GM19240 (cell line): Measurements from ENCODE around the gene ASB13.
"Not testable (repeated sequence)": the region's sequence is repeated elsewhere in the genome, so short reads cannot be mapped to it uniquely, and the experiment has no call there.

Experiments used
- DNase-seq: peaks from one replicate; pipeline ENCODE4 v3.0.0; 2011; ENCODE audit warnings: low spot score; ENCODE audit not compliant: insufficient read length

Gene ASB13

DNA sequence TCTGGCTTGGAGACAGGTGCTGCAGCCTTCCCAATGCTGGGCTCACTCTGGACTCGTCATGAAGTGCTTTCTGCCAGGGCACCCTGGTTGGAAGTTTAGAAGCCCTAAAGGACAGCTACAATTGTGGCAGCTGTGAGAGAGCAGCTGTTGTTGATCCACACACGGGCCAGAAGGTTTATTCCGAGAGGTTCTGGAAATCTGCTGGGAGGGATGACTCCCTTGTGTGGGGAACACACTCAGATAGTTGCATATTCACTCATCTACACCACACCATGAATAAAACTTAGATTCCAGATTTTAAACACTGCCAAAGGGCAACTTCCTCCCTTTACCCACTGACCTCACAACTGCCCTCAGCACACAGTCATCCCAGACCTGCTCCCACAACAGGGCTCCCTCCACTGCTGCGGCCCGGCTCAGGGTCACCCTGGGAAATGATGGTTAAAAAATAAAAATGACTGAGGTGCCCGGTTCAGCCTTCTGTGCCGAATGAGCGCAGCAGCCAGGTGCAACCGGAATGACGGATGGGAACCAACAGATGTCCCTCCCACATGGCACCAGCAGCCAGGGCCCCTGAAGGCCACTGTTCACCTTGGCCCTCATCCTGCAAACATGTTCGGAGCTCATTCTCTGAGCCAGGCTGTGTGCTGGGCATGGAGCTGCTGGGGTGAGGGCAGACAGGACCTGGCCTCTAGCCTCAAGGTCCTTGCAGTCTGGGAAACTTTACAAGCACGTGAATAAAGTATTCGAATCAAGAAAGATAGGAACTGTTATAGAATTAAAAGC lies 40.2 kb downstream of the ASB13 start:
- no peak for DNase-seq

GRCh38 chr10:5624701-5625100 lies 41.7 kb downstream of the ASB13 start:
- DNase-seq: no peak

GRCh38 chr10:5623081-5623748 lies 43.2 kb downstream of the ASB13 start:
- DNase-seq: peak; percentile 76

GRCh38 chr10:5622186-5622960 lies 44.0 kb downstream of the ASB13 start:
- no peak for DNase-seq

GRCh38 chr10:5621371-5621770 lies 45.0 kb downstream of the ASB13 start:
- not testable (repeated sequence) for DNase-seq

- no peak for DNase-seq
These were observed 45.4 kb downstream of the ASB13 start for GRCh38 chr10:5620966-5621365.

DNA sequence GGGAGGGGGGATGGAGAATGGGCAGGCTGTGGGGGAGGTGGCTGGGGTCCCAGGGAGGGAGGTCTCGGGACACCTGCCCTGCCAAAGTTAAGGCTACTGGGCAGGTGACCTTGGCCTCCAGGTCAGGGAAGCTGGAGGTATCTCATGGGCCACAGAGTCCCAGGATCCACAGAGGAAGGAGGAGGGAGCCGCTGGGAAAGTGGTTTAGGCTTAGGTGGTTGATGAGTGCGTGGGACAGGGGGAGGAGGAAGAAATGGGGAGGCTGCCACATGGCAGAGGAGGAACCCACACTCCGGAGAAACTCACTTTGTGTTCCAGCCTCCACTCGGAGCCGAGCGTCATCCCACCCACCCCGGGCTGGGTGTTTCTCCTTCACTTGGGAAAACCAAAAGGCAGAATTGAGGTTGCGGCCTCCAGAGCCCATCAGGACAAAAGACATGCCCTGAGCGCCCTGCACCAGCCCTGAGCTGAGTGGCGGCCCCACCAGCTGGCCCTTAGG lies 46.1 kb downstream of the ASB13 start:
- no peak for DNase-seq

DNA sequence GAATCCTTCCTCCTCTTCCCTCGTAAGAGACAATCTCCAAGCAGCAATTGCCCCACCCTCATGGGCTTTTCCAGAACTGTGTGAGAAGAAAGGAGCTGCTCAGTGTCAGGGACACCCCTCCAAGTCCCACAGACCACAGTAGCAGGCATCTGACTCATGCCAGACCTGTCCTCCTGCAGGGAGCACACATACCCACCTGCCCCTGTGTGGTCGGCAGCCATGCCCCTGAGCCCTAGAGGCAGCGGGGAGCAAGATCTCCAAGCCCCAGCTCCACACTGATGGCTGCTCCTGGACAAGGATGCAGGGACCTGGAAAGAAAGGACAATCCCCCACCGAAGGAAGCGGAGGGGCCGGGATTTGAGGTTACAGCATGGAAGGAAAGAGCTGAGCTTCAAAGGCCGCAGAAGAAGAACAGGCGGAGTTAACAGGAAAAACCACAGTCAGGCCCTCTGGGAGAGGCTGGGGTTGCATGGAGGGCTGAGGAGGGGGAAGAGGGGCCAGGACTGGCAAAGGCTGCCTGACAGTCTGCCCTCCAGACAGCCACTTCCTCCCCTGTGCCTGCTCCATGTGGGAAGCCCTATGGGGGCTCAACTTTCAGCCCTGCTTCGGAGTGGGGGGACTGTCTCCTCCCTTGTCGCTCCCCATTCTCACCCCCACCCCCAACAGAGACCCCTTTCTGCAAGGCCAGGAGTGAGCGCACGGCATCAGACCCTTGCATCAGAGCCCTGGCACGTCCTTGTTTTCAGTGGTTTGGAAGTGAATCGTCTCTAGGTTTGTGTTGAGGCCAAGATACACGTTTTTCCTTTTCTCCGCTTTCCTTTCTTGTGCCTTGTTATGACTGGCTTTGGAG lies 46.8 kb downstream of the ASB13 start:
- no peak for DNase-seq

- no peak for DNase-seq
These were observed 47.6 kb downstream of the ASB13 start for GRCh38 chr10:5618829-5619228.

- no peak for DNase-seq
These were observed 48.4 kb downstream of the ASB13 start for GRCh38 chr10:5618042-5618441.

GRCh38 chr10:5617521-5617920 lies 48.9 kb downstream of the ASB13 start:
- no peak for DNase-seq

- DNase-seq: no peak
These were observed 49.6 kb downstream of the ASB13 start for GRCh38 chr10:5616836-5617235.

DNA sequence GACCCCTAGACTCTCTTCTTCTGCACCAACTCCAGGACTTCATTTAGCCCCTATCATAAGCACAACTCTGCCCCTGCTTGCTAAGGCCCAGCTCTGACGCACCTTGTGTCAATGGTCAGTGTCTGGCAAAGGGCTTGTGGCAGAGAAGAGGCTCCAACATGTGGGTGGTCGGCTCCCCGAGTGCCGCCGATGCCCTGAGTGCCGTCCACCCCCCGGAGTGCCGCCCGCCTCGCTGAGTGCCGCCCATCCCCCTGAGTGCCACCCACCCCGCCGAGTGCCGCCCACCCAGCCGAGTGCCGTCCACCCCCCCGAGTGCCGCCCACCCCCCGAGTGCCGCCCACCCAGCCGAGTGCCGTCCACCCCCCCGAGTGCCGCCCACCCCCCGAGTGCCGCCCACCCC lies 50.3 kb downstream of the ASB13 start:
- no peak for DNase-seq

GRCh38 chr10:5615316-5615715 lies 51.1 kb downstream of the ASB13 start:
- DNase-seq: no peak

DNA sequence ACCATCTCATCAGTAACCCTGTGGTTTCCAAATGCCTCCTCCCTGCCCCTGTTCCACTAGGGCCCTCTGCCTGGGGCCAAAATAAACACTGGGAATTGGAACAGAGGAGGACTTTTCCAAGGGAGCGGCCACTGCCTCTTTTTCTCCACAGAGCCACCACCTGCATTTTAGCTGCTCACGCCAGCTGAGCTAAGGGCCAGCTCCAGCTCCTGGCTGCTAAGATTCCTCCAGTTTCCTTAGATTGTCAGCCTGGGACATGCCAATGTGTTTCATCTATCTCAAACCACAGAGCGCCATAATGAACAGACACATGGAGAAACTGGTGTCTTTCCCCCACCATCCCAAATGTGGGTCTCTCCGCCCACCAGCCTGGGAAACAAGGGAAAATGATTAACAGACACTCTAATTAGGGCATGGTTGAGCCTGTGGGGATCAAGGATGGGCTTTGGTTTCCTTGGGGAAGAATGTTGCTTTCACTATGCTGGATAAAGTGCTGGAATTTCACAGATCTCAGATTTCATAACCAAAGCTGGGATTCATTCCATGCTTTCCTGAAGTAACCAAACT lies 52.2 kb downstream of the ASB13 start:
- no peak for DNase-seq

DNA sequence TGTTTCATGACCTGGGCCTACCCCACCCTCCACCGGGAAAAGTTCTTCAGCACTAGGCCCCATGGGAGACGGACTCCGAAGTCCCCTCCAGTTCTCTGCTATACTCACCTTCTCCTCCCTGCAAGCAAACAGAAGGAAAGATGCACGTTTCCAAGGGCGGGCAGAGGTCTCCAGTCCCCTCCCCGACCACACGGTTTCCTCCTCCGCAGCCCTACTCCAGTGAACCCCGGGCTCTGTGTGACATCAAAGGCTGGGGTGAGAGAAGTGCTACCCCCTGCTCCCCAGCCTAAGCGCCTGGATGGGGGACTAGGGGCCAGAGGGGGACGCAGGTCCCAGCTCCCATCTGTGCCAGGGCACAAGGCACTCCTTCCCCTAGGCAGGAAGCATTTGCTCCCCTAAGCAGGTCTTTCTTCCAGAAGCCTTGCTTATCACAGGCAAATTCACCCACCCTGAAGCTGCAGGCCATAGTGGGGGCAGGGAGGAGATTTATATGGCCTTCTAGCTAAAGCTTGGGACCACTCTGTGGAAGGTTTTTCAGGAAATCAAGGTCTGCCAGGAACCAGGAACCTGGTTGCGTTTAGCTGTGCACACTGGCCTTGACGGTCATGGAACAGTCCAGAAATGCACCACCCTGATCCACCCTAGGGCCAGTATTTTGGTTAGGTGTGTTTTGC lies 52.8 kb downstream of the ASB13 start:
- DNase-seq: no peak

GRCh38 chr10:5611899-5612680 lies 54.3 kb downstream of the ASB13 start:
- DNase-seq: no peak

GRCh38 chr10:5609952-5610616 lies 56.3 kb downstream of the ASB13 start:
- no peak for DNase-seq
